Neural cell (in vitro differentiated cells): ENCODE measurements around the gene MEX3D. TPM values are rescaled to one million over a fixed set of nuclear protein-coding genes. Genes with fewer than 3 reads are reported as not detected.

ENCODE experiments used
- H2AFZ ChIP-seq: fragments of 200-600, 300-800 bp; sonication (generic), shearing (Covaris generic); 2 replicates; pipeline ENCODE4 v1.6.0; 2014; ENCODE audit warnings: low read depth, mild to moderate bottlenecking, antibody characterized with exemption, low read length, moderate library complexity
- H3F3A ChIP-seq: fragments of 200-600 bp; shearing (Covaris generic); 2 replicates; pipeline ENCODE4 v1.6.1; 2016; ENCODE audit warnings: mild to moderate bottlenecking, moderate library complexity, mixed read lengths, antibody characterized with exemption, low read length; ENCODE audit not compliant: insufficient read depth, poor library complexity, severe bottlenecking
- H3K27ac ChIP-seq: fragments of 200-600, 300-800 bp; sonication (generic), shearing (Covaris generic); 2 replicates; pipeline ENCODE4 v1.5.1; 2014; ENCODE audit warnings: mild to moderate bottlenecking, low read length, moderate library complexity
- H3K27me3 ChIP-seq: fragments of 300-800, 200-600 bp; sonication (generic), shearing (Covaris generic); 2 replicates; pipeline ENCODE4 v1.6.0; 2014; ENCODE audit warnings: mild to moderate bottlenecking, low read depth, low read length, moderate library complexity; ENCODE audit not compliant: insufficient read depth
- H3K36me3 ChIP-seq: fragments of 300-800, 200-600 bp; sonication (generic), shearing (Covaris generic); 2 replicates; pipeline ENCODE4 v1.5.1; 2014; ENCODE audit warnings: mild to moderate bottlenecking, antibody characterized with exemption, low read length, moderate library complexity; ENCODE audit not compliant: insufficient read depth
- H3K4me2 ChIP-seq: fragments of 300-800, 200-600 bp; sonication (generic), shearing (Covaris generic); 2 replicates; pipeline ENCODE4 v1.6.0; 2014; ENCODE audit warnings: mild to moderate bottlenecking, low read length
- H3K4me3 ChIP-seq: fragments of 300-800, 200-600 bp; sonication (generic), shearing (Covaris generic); 2 replicates; pipeline ENCODE4 v1.5.1; 2014; ENCODE audit warnings: mild to moderate bottlenecking, low read length, moderate library complexity
- H3K79me2 ChIP-seq: fragments of 200-600 bp; shearing (Covaris generic); replicated peaks from 2 replicates; pipeline ENCODE4 v1.6.0; 2014; ENCODE audit warnings: mild to moderate bottlenecking, low read length, moderate library complexity; ENCODE audit not compliant: insufficient read depth
- H3K9ac ChIP-seq: fragments of 300-800, 200-600 bp; sonication (generic), shearing (Covaris generic); 2 replicates; pipeline ENCODE4 v1.6.1; 2016; ENCODE audit warnings: mild to moderate bottlenecking, low read length, mixed read lengths
- H3K9me2 ChIP-seq: fragments of 200-600 bp; shearing (Covaris generic); 2 replicates; pipeline ENCODE4 v1.6.1; 2016; ENCODE audit warnings: mild to moderate bottlenecking, low read length, mixed read lengths; ENCODE audit not compliant: insufficient read depth
- H3K9me3 ChIP-seq: fragments of 200-600, 300-800 bp; sonication (generic), shearing (Covaris generic); 2 replicates; pipeline ENCODE4 v1.6.1; 2016; ENCODE audit warnings: mild to moderate bottlenecking, mixed run types, low read length, moderate library complexity, mixed read lengths
- H4K20me1 ChIP-seq: fragments of 200-600 bp; shearing (Covaris generic); 2 replicates; pipeline ENCODE4 v1.6.1; 2016; ENCODE audit warnings: mild to moderate bottlenecking, mixed run types; ENCODE audit not compliant: insufficient read depth
- EP300 ChIP-seq: fragments of 450-650 bp; conservative IDR thresholded peaks from 2 replicates; pipeline ENCODE4 v1.6.1; 2014; ENCODE audit warnings: antibody characterized with exemption, mild to moderate bottlenecking, moderate library complexity; ENCODE audit not compliant: poor library complexity, severe bottlenecking
- EZH2 ChIP-seq: fragments of 200-600, 300-800 bp; shearing (Covaris generic), sonication (generic); IDR thresholded peaks from 2 replicates; pipeline ENCODE4 v1.6.1; 2014; ENCODE audit warnings: antibody characterized with exemption, low read length, borderline replicate concordance, mild to moderate bottlenecking; ENCODE audit not compliant: insufficient read depth, poor library complexity, severe bottlenecking
- MXI1 ChIP-seq: fragments of 450-650 bp; conservative IDR thresholded peaks from 2 replicates; pipeline ENCODE4 v1.6.1; 2014; ENCODE audit warnings: antibody characterized with exemption, mild to moderate bottlenecking; ENCODE audit not compliant: poor library complexity, severe bottlenecking
- POLR2AphosphoS5 ChIP-seq: IDR thresholded peaks from 2 replicates; pipeline ENCODE4 v1.6.1; 2012
- RAD21 ChIP-seq: fragments of 450-650 bp; conservative IDR thresholded peaks from 2 replicates; pipeline ENCODE4 v1.6.1; 2014; ENCODE audit warnings: antibody characterized with exemption, mild to moderate bottlenecking, moderate library complexity
- SMC3 ChIP-seq: fragments of 450-650 bp; conservative IDR thresholded peaks from 2 replicates; pipeline ENCODE4 v1.6.1; 2014; ENCODE audit warnings: antibody characterized with exemption, mild to moderate bottlenecking, moderate library complexity; ENCODE audit not compliant: poor library complexity
- TAF1 ChIP-seq: IDR thresholded peaks from 2 replicates; pipeline ENCODE4 v1.6.1; 2012; ENCODE audit warnings: low read depth
- polyA plus RNA-seq: library from polyadenylated mRNA; depleted of rRNA; stranded (reverse); fragments of >200 nt; gene quantifications from 2 replicates; pipeline ENCODE4 v1.2.3, GENCODE V29; 2014
- TF ChIP-seq, protein P1 (sequence below): IDR thresholded peaks from 2 replicates; pipeline ENCODE4 v1.6.1; 2012; ENCODE audit warnings: borderline replicate concordance
- TF ChIP-seq, protein P2 (sequence below): fragments of 450-650 bp; IDR thresholded peaks from 2 replicates; pipeline ENCODE4 v1.5.1; 2014; ENCODE audit warnings: antibody characterized with exemption, mild to moderate bottlenecking, moderate library complexity; ENCODE audit not compliant: poor library complexity, severe bottlenecking

Gene MEX3D
- polyA plus RNA-seq, 1 donor from 2014 or later = 20.8 TPM

DNA sequence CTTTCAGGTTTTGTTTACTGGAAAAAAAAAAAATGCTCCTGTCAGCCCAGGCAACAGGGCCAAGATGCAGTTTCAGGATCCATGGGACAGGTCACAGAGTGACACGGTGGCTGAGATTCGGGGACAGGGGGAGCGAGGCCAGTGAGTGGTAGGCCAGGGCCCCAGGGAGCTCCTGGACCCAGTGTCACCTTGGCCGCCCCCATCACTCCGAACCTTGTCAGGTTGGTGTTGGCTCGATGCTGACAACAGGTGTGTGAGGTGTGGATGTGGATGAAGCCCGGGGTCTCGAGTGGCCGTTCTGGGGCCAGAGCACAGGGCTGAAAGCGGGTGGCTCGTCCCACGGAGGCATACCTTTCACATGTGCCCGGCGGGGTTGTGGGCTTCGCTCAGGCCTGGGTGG is 43.2 kb upstream of the MEX3D start:
- no peak overlapping the region for H2AFZ ChIP-seq
- no peaks in the 10 kb centered on the region for H4K20me1 ChIP-seq
- H3K4me2 ChIP-seq = no peak overlapping the region
- H3K27me3 ChIP-seq = no peaks in the 10 kb centered on the region
- H3K27ac ChIP-seq = no peak overlapping the region
- H3K9me2 ChIP-seq = no peaks in the 10 kb centered on the region
- no peaks in the 10 kb centered on the region for H3K79me2 ChIP-seq
- no peaks in the 10 kb centered on the region for H3F3A ChIP-seq
- no peak for TF ChIP-seq SMC3
- TF ChIP-seq MXI1 = no peak
- no peak for TF ChIP-seq RAD21
- TF ChIP-seq, protein P1, sequence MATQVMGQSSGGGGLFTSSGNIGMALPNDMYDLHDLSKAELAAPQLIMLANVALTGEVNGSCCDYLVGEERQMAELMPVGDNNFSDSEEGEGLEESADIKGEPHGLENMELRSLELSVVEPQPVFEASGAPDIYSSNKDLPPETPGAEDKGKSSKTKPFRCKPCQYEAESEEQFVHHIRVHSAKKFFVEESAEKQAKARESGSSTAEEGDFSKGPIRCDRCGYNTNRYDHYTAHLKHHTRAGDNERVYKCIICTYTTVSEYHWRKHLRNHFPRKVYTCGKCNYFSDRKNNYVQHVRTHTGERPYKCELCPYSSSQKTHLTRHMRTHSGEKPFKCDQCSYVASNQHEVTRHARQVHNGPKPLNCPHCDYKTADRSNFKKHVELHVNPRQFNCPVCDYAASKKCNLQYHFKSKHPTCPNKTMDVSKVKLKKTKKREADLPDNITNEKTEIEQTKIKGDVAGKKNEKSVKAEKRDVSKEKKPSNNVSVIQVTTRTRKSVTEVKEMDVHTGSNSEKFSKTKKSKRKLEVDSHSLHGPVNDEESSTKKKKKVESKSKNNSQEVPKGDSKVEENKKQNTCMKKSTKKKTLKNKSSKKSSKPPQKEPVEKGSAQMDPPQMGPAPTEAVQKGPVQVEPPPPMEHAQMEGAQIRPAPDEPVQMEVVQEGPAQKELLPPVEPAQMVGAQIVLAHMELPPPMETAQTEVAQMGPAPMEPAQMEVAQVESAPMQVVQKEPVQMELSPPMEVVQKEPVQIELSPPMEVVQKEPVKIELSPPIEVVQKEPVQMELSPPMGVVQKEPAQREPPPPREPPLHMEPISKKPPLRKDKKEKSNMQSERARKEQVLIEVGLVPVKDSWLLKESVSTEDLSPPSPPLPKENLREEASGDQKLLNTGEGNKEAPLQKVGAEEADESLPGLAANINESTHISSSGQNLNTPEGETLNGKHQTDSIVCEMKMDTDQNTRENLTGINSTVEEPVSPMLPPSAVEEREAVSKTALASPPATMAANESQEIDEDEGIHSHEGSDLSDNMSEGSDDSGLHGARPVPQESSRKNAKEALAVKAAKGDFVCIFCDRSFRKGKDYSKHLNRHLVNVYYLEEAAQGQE = no peak
- TF ChIP-seq EZH2 = no peak
- TF ChIP-seq TAF1 = no peak
- TF ChIP-seq, protein P2, sequence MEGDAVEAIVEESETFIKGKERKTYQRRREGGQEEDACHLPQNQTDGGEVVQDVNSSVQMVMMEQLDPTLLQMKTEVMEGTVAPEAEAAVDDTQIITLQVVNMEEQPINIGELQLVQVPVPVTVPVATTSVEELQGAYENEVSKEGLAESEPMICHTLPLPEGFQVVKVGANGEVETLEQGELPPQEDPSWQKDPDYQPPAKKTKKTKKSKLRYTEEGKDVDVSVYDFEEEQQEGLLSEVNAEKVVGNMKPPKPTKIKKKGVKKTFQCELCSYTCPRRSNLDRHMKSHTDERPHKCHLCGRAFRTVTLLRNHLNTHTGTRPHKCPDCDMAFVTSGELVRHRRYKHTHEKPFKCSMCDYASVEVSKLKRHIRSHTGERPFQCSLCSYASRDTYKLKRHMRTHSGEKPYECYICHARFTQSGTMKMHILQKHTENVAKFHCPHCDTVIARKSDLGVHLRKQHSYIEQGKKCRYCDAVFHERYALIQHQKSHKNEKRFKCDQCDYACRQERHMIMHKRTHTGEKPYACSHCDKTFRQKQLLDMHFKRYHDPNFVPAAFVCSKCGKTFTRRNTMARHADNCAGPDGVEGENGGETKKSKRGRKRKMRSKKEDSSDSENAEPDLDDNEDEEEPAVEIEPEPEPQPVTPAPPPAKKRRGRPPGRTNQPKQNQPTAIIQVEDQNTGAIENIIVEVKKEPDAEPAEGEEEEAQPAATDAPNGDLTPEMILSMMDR = no peak
- no peak for TF ChIP-seq EP300
- no peak for TF ChIP-seq POLR2AphosphoS5
- no peaks in the 10 kb centered on the region for H3K9me3 ChIP-seq
- H3K4me3 ChIP-seq = no peak overlapping the region
- peaks cover 11% of the 10 kb centered on the region for H3K36me3 ChIP-seq
- H3K9ac ChIP-seq = no peak overlapping the region

DNA sequence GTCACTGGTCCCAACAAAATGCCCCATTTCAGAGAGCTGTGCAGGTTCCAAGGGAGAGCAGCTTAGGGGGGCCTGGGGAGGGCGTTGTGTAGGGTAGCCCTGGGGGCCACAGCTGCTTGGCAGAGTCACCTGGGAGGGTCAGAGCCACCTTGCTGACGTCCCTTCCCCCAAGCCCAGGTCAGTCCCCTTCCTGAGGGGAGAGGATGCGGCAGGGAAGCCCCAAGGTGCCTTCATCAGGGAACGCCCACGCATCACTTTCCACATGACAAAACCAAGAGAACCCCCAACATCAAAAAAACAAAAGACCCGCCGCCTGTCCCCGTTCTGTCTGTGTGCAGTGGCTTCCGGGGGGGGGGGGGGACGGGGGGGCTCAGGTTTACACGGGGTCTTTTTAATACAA is 42.5 kb upstream of the MEX3D start:
- Histone ChIP-seq H3K27ac (no peak overlapping the region), H3K9ac (no peak overlapping the region), H3K9me3 (no peaks in the 10 kb centered on the region), H3K4me3 (no peak overlapping the region), H3K36me3 (peaks cover 11% of the 10 kb centered on the region), H2AFZ (no peak overlapping the region), H3K9me2 (no peaks in the 10 kb centered on the region), H3K4me2 (no peak overlapping the region), H3K27me3 (no peaks in the 10 kb centered on the region), H3K79me2 (no peaks in the 10 kb centered on the region), H3F3A (no peaks in the 10 kb centered on the region), H4K20me1 (no peaks in the 10 kb centered on the region)
- TF ChIP-seq MXI1 (no peak), TAF1 (no peak), RAD21 (no peak), EP300 (no peak), SMC3 (no peak), POLR2AphosphoS5 (no peak), EZH2 (no peak)
- TF ChIP-seq, protein P1 = no peak
- TF ChIP-seq, protein P2 = no peak
